ENCODE measurements around the gene TEK.

Gene TEK

DNA sequence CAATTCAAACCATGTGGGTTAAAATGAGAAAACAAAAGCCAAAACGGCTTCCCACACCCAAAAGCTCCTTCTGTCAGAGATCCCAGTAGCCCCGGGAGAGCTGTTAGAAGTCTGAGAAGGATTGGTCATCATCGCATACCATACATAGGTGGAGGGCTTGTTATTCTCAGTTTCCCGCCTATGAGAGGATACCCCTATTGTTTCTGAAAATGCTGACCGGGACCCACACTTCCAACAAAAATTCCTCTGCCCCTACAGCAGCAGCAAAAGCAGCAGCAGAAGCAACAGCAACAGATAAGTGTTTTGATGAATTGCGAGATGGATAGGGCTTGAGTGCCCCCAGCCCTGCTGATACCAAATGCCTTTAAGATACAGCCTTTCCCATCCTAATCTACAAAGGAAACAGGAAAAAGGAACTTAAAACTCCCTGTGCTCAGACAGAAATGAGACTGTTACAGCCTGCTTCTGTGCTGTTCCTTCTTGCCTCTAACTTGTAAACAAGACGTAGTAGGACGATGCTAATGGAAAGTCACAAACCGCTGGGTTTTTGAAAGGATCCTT lies at the start of gene TEK:
TSS of gene TEK (plus strand) at position 245 of the 561 bp plus-strand sequence. CDS start 366 bp downstream, outside the sequence.
- H3K9ac ChIP-seq (ENCODE audit: low read length): peak within 1 kb of the TSS; percentile 60
- peak within 1 kb of the TSS; percentile 58 for H3K4me3 ChIP-seq (ENCODE audit: low read length)
- peaks cover 13% of the 10 kb centered on the region for H3K4me1 ChIP-seq (ENCODE audit: control insufficient read depth, low read depth, low read length)
- H3K27ac ChIP-seq (ENCODE audit: low read length): peak within 1 kb of the TSS; percentile 31
- no peaks in the 10 kb centered on the region for H3K27me3 ChIP-seq (ENCODE audit: control insufficient read depth, insufficient read depth, low read length)
- no peaks in the 10 kb centered on the region for H3K36me3 ChIP-seq (ENCODE audit: control insufficient read depth, low read depth, low read length)
- no peaks in the 10 kb centered on the region for H3K9me3 ChIP-seq (ENCODE audit: control insufficient read depth, low read depth, low read length)

DNA sequence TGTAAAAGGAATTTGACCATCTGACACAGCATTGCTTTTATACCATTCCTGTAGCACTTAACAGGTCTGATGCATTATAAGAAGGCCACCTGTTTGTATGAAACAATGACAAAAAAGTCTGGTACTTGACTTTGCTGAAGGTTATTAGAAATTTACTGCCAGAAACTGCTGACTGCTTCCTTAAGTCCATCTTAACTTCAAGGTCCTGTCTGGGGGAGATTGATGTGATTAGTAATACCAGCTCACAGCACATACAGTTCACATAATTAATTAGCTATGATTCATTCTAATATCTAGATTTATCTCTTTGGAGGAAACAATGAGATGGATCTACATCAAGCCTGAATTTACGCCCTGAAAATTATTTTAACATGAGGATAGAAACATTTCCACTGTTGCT lies 49.6 kb upstream of the TEK start:
- Histone ChIP-seq H3K27ac (ENCODE audit: low read length) (no peak overlapping the region), H3K36me3 (ENCODE audit: control insufficient read depth, low read depth, low read length) (no peaks in the 10 kb centered on the region), H3K4me3 (ENCODE audit: low read length) (no peak overlapping the region), H3K9ac (ENCODE audit: low read length) (no peak overlapping the region), H3K27me3 (ENCODE audit: control insufficient read depth, insufficient read depth, low read length) (no peaks in the 10 kb centered on the region), H3K9me3 (ENCODE audit: control insufficient read depth, low read depth, low read length) (no peaks in the 10 kb centered on the region), H3K4me1 (ENCODE audit: control insufficient read depth, low read depth, low read length) (no peaks in the 10 kb centered on the region)

DNA sequence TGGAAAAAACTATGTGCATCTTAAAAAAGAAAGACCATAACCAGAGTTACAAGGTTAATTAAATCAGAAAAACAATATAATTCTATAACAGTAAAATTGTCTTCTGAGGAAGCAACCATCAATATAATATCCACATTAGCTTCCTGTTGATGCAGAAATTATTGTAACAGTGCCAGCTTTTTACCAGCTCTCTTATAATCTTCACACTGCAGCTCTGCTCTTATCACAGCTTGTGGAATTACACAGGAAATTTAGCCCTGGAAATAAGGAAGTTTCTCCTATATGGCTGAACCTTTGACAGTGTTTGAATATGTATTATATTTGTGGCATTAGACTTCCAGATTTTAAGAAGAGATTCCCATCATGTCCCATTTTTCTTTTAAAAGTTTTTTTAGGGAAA lies 49.1 kb upstream of the TEK start:
- Histone ChIP-seq H3K27ac (ENCODE audit: low read length) (no peak overlapping the region), H3K4me1 (ENCODE audit: control insufficient read depth, low read depth, low read length) (no peaks in the 10 kb centered on the region), H3K9me3 (ENCODE audit: control insufficient read depth, low read depth, low read length) (no peaks in the 10 kb centered on the region), H3K27me3 (ENCODE audit: control insufficient read depth, insufficient read depth, low read length) (no peaks in the 10 kb centered on the region), H3K36me3 (ENCODE audit: control insufficient read depth, low read depth, low read length) (no peaks in the 10 kb centered on the region), H3K4me3 (ENCODE audit: low read length) (no peak overlapping the region), H3K9ac (ENCODE audit: low read length) (no peak overlapping the region)

DNA sequence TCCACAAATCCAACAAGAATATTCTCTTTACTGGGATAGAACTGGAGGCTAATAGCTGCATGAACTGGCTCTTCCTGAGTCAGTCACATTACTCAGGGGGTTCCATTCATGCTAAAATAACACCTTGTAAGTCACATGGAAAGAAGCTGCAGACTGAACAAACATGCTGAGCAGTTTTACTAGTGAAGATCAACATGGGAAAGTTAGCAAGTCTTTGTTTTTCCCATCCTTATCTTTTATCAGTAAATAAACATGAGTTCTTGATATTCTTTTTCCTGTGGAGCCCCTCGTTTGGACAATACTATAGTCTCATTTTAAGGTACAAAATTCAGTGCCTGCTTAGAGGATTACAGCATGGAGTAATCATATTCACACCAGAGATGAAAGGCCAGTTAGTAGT lies 43.7 kb upstream of the TEK start:
- Histone ChIP-seq H3K27me3 (ENCODE audit: control insufficient read depth, insufficient read depth, low read length) (no peaks in the 10 kb centered on the region), H3K4me1 (ENCODE audit: control insufficient read depth, low read depth, low read length) (no peaks in the 10 kb centered on the region), H3K9ac (ENCODE audit: low read length) (no peak overlapping the region), H3K36me3 (ENCODE audit: control insufficient read depth, low read depth, low read length) (no peaks in the 10 kb centered on the region), H3K4me3 (ENCODE audit: low read length) (no peak overlapping the region), H3K27ac (ENCODE audit: low read length) (no peak overlapping the region), H3K9me3 (ENCODE audit: control insufficient read depth, low read depth, low read length) (no peaks in the 10 kb centered on the region)

DNA sequence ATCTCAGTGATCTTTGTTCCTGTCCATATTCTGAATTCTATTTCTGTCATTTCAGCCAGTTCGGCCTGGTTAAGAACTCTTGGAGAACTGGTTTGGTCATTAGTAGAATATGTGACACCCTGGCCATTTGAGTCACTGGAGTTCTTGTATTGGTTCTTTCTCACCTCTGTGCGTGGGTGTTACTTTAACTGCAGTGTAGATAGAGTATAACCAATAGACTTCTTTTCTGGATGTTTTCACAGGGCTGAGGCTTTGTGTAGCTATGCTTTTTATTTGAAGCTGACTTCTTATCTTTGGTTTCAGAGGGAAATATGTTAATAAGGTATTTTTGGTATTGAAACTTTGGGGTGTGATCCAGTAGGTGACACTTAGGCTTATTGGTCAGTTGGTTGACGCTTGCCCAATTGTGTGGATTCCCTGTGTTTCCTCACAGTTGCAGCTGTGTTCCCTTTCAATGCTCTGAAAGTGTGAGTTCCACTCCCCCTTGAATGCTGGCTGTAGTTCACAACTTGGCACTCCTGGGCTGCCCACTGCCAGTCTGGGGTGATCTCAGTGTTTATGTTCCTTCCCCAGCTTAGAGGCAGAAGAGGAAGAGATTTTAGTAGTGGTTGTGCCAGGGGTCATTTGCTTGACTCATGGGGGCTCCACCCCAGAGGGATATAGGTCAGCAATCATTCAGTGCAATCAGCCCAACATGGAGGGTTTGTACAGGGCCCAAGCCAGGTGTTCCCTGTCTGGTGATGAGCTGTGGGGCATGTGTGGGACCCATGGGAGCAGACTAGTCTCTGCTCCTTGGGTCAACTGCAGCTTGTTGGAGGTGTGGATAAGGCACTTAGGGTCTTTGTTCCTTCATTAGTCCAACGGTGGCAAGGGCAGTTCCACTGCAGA lies 34.9 kb upstream of the TEK start:
- Histone ChIP-seq H3K36me3 (ENCODE audit: control insufficient read depth, low read depth, low read length) (no peaks in the 10 kb centered on the region), H3K9me3 (ENCODE audit: control insufficient read depth, low read depth, low read length) (no peaks in the 10 kb centered on the region), H3K27me3 (ENCODE audit: control insufficient read depth, insufficient read depth, low read length) (no peaks in the 10 kb centered on the region), H3K9ac (ENCODE audit: low read length) (no peak overlapping the region), H3K4me1 (ENCODE audit: control insufficient read depth, low read depth, low read length) (no peaks in the 10 kb centered on the region), H3K27ac (ENCODE audit: low read length) (no peak overlapping the region), H3K4me3 (ENCODE audit: low read length) (no peak overlapping the region)

DNA sequence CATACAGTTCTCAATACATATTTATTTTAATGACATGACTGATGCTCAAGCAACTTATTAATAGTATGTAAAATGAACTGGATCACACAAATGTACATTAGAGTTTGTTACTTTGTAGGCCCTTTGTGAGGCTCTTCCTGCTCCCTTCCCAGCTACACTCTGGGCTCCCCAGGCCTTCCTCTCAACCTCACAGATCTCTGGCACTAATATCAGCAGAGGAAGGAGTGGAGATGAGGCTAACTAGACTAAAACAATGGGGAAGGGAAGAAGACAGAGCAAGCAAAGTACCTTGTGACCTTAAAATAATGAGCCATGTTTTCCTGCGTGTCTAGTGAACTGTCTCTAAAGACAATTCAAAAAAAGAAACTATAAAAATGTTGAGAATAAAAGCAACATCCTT lies 30.3 kb upstream of the TEK start:
- no peak overlapping the region for H3K4me3 ChIP-seq (ENCODE audit: low read length)
- H3K27ac ChIP-seq (ENCODE audit: low read length): no peak overlapping the region
- no peaks in the 10 kb centered on the region for H3K9me3 ChIP-seq (ENCODE audit: control insufficient read depth, low read depth, low read length)
- H3K9ac ChIP-seq (ENCODE audit: low read length): no peak overlapping the region
- no peaks in the 10 kb centered on the region for H3K4me1 ChIP-seq (ENCODE audit: control insufficient read depth, low read depth, low read length)
- H3K27me3 ChIP-seq (ENCODE audit: control insufficient read depth, insufficient read depth, low read length): no peaks in the 10 kb centered on the region
- H3K36me3 ChIP-seq (ENCODE audit: control insufficient read depth, low read depth, low read length): no peaks in the 10 kb centered on the region

DNA sequence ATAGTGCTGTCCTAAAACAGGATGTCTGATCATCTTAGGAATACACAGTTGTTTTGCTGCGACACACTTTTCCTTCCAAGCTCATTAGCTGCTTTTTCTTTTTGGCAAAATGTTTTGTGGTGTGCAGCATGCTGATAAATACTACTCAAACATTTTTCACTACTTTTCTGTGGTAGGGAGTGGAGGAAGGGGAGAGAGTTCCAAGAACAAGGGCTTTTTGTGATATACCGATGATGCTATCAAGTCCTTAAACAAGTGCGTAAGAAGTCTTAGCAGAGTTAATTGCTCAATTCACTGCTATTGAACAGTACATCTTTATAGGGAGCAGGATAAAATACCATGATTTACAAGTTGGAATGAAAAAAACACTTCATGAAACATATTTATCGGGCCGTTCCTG lies 23.6 kb upstream of the TEK start:
- no peaks in the 10 kb centered on the region for H3K27me3 ChIP-seq (ENCODE audit: control insufficient read depth, insufficient read depth, low read length)
- H3K27ac ChIP-seq (ENCODE audit: low read length): no peak overlapping the region
- H3K9ac ChIP-seq (ENCODE audit: low read length): no peak overlapping the region
- no peak overlapping the region for H3K4me3 ChIP-seq (ENCODE audit: low read length)
- H3K4me1 ChIP-seq (ENCODE audit: control insufficient read depth, low read depth, low read length): no peaks in the 10 kb centered on the region
- H3K36me3 ChIP-seq (ENCODE audit: control insufficient read depth, low read depth, low read length): no peaks in the 10 kb centered on the region
- no peaks in the 10 kb centered on the region for H3K9me3 ChIP-seq (ENCODE audit: control insufficient read depth, low read depth, low read length)

DNA sequence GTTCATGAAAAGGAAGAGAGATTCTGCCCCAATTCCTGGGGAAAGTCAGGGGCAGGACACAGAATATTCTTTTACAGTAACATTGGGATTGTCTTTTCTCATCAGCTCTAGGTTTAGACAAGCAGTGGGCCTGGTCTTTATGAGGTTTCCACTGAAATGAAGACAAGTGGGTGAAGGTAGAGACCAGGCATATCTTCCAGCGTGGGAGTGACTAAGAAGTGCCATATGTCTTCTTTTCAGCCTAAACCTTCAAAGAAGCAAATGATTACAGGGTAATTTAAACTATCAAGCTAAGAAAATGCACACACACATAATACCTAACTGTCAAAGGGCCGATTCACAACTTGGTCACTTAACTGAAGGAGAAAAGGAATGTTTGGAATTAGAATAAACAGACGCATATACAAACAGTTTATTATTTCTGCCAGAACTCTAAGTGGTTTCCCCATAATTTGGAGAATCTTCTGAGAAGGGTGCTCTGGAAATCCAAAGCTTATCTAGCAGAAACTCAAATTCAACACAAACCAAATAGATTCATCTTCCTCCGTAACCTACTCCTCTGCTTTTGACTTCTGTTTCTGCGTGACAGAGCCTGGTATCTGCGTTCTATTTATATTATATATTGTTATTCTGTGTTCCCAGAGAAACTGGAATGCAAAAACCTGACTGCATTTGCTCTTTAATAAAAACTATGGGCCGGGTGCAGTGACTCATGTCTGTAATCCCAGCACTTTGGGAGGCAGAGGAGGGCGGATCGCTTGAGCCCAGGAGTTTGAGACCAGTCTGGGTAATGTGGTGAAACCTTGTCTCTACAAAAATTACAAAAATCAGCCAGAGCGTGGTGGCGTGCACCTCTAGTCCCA lies 22.0 kb upstream of the TEK start:
- Histone ChIP-seq H3K36me3 (ENCODE audit: control insufficient read depth, low read depth, low read length) (no peaks in the 10 kb centered on the region), H3K27ac (ENCODE audit: low read length) (no peak overlapping the region), H3K27me3 (ENCODE audit: control insufficient read depth, insufficient read depth, low read length) (no peaks in the 10 kb centered on the region), H3K4me1 (ENCODE audit: control insufficient read depth, low read depth, low read length) (no peaks in the 10 kb centered on the region), H3K4me3 (ENCODE audit: low read length) (no peak overlapping the region), H3K9me3 (ENCODE audit: control insufficient read depth, low read depth, low read length) (no peaks in the 10 kb centered on the region), H3K9ac (ENCODE audit: low read length) (no peak overlapping the region)

DNA sequence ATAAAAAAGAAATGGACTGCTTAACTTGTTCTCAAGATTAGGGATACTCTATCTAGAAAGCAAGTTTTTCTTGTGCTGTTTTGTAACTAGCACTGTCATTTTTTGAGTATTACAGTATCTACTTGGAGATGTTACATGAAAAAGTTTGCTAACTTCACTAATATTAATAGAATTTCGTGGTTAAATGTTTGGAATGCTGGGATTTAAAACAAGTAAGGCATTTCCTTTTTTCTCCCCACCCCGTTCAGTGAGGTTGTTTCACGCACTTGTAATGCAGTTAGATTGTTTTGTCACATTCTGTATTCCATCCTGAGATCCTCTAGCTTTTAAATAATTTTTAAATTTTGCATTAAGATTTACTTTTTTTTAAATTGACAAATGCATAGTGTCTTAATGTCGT lies 20.0 kb upstream of the TEK start:
- Histone ChIP-seq H3K9ac (ENCODE audit: low read length) (no peak overlapping the region), H3K27ac (ENCODE audit: low read length) (no peak overlapping the region), H3K27me3 (ENCODE audit: control insufficient read depth, insufficient read depth, low read length) (no peaks in the 10 kb centered on the region), H3K4me3 (ENCODE audit: low read length) (no peak overlapping the region), H3K9me3 (ENCODE audit: control insufficient read depth, low read depth, low read length) (no peaks in the 10 kb centered on the region), H3K36me3 (ENCODE audit: control insufficient read depth, low read depth, low read length) (no peaks in the 10 kb centered on the region), H3K4me1 (ENCODE audit: control insufficient read depth, low read depth, low read length) (no peaks in the 10 kb centered on the region)

DNA sequence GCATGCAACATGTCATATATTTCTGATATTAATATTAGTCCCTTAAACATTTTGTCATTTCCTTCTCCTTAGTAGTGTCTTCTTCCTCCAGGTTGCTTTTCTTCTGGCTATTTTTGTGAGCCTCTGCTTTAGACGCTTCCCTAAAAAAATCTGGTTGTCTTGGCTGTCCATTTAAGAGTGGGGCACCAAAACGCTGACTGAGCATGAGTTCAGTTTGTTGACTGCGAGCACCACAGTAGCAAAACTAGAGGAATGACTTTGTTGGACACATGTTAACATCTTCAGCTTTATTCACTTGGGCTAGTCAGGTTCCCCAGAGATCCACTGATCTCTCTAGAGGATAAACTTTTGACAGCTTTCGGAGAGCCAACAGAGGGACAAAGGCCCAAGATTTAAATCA lies 19.3 kb upstream of the TEK start:
- no peak overlapping the region for H3K4me3 ChIP-seq (ENCODE audit: low read length)
- H3K9me3 ChIP-seq (ENCODE audit: control insufficient read depth, low read depth, low read length): no peaks in the 10 kb centered on the region
- H3K27ac ChIP-seq (ENCODE audit: low read length): no peak overlapping the region
- no peaks in the 10 kb centered on the region for H3K36me3 ChIP-seq (ENCODE audit: control insufficient read depth, low read depth, low read length)
- H3K9ac ChIP-seq (ENCODE audit: low read length): no peak overlapping the region
- no peaks in the 10 kb centered on the region for H3K4me1 ChIP-seq (ENCODE audit: control insufficient read depth, low read depth, low read length)
- H3K27me3 ChIP-seq (ENCODE audit: control insufficient read depth, insufficient read depth, low read length): no peaks in the 10 kb centered on the region

DNA sequence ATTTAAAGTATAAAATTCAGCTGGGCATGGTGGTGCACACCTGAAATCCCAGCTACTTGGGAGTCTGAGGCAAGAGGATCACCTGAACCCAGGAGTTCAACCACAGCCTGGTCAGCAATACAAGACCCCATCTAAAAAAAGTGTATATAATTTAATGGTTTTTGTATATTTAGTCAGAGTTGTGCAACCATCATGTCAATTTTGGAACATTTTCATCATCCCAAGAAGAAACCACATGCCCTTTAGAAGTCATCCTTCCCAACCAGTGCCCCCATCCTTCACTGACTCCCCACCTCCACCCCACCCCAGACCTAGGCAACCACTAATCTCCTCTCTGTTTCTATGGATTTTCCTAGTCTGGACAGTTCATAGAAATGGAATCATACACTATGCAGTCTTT lies 18.8 kb upstream of the TEK start:
- H3K27ac ChIP-seq (ENCODE audit: low read length): no peak overlapping the region
- no peaks in the 10 kb centered on the region for H3K9me3 ChIP-seq (ENCODE audit: control insufficient read depth, low read depth, low read length)
- H3K4me1 ChIP-seq (ENCODE audit: control insufficient read depth, low read depth, low read length): no peaks in the 10 kb centered on the region
- H3K4me3 ChIP-seq (ENCODE audit: low read length): no peak overlapping the region
- no peaks in the 10 kb centered on the region for H3K36me3 ChIP-seq (ENCODE audit: control insufficient read depth, low read depth, low read length)
- no peaks in the 10 kb centered on the region for H3K27me3 ChIP-seq (ENCODE audit: control insufficient read depth, insufficient read depth, low read length)
- no peak overlapping the region for H3K9ac ChIP-seq (ENCODE audit: low read length)

All from iPS-18a (cell line).